Mucosa of descending colon (tissue), 3 donors: ENCODE measurements around the gene GSTM4. TPM values are rescaled to one million over a fixed set of nuclear protein-coding genes. Genes with fewer than 3 reads are reported as not detected.
"Not testable (repeated sequence)": the region's sequence is repeated elsewhere in the genome, so short reads cannot be mapped to it uniquely, and the experiment has no call there.

Experiments used
- ATAC-seq: fragments of 200-7000 bp; cut with Tn5 transposase; one replicate; pipeline ENCODE4 v1.9.1; 2020; ENCODE audit warnings: mild to moderate bottlenecking, moderate library complexity
- DNase-seq, 3 donors: peaks; one replicate each; pipeline ENCODE4 v3.0.0-alpha.2; 2020
- H3K36me3 ChIP-seq: fragments of 200-600 bp; one replicate; pipeline ENCODE4 v1.8.0; 2021; ENCODE audit warnings: low read depth, mild to moderate bottlenecking
- H3K4me1 ChIP-seq: fragments of 200-600 bp; one replicate; pipeline ENCODE4 v1.8.0; 2021; ENCODE audit warnings: low read depth, mild to moderate bottlenecking
- H3K4me3 ChIP-seq: fragments of 200-600 bp; one replicate; pipeline ENCODE4 v1.8.0; 2021; ENCODE audit warnings: mild to moderate bottlenecking
- H3K9me3 ChIP-seq: fragments of 200-600 bp; one replicate; pipeline ENCODE4 v1.8.0; 2021; ENCODE audit warnings: mild to moderate bottlenecking
- CTCF ChIP-seq: fragments of 200-600 bp; IDR thresholded peaks from one replicate; pipeline ENCODE4 v1.8.0; 2022; ENCODE audit warnings: antibody characterized with exemption, mild to moderate bottlenecking
- intact Hi-C, 2 donors: fragments of 100-400 bp; cut with DNase I in 1 of 2; cut with micrococcal nuclease in 1 of 2; formaldehyde crosslinking; loops; one replicate each; pipeline versions ENCODE4 v1.11.0 to v1.11.1; 2022; cut with DNase I, micrococcal nuclease
- total RNA-seq, 3 donors: library from RNA; stranded (reverse); fragmentation: NEBNext Ultra II Directional in 2 of 3; extraction: Animal tissue kit (Norgen Biotek cat#: 25700) in 2 of 3; gene quantifications; one replicate each; pipeline versions ENCODE4 v1.2.1 to v1.2.4, GENCODE V29; 2021 to 2023
- donor health status: DM: no; HTN: no; CAD: no; lungs with moderate emphysema.
- donor health status: DM: no; HTN: no; CAD: no.
- donor health status: DM: no; HTN: yes; CAD: no.

GSTM4 gene
- total RNA-seq, 3 donors from 2014 or later = 63.4 to 96.3 (median 74.2) TPM

- ATAC-seq (peak; percentile 14), DNase-seq (no peak)
- Histone ChIP-seq H3K4me3 (no peak overlapping the region), H3K4me1 (peaks cover 3% of the 10 kb centered on the region), H3K9me3 (no peaks in the 10 kb centered on the region), H3K36me3 (no peaks in the 10 kb centered on the region)
- intact Hi-C loops = no loop called here
- TF ChIP-seq CTCF = no peak
These were observed 12.3 kb downstream of the GSTM4 start for GRCh38 chr1:109668123-109668775.

DNA sequence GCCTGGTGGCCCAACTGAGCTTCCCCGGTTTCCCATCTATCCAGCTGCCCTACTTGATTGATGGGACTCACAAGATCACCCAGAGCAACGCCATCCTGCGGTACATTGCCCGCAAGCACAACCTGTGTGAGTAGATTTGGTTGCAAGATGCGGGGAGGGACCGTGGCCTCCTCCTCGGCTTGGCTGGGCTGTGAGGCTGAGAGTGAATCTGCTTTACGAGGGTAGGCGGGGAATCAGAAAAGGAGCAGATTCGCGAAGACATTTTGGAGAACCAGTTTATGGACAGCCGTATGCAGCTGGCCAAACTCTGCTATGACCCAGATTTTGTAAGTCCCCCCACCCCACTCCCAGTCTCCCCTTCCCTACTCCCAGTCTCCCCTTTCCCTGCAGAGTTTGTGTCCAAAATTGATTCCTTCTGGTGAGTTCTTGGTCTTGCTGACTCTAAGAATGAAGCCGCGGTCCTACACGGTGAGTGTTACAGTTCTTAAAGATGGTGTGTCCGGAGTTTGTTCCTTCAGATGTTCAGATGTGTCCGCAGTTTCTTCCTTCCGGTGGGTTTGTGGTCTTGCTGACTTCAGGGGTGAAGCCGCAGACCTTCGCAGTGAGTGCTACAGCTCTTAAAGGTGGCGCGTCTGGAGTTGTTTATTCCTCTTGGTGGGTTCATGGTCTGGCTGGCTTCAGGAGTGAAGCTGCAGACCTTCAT is 13.5 kb downstream of the GSTM4 start:
- Histone ChIP-seq H3K4me1 (peaks cover 3% of the 10 kb centered on the region), H3K36me3 (no peaks in the 10 kb centered on the region), H3K9me3 (no peaks in the 10 kb centered on the region), H3K4me3 (no peak overlapping the region)
- ATAC-seq = no peak
- TF ChIP-seq CTCF = no peak
- no peak for DNase-seq
- intact Hi-C loops = no loop called here

DNA sequence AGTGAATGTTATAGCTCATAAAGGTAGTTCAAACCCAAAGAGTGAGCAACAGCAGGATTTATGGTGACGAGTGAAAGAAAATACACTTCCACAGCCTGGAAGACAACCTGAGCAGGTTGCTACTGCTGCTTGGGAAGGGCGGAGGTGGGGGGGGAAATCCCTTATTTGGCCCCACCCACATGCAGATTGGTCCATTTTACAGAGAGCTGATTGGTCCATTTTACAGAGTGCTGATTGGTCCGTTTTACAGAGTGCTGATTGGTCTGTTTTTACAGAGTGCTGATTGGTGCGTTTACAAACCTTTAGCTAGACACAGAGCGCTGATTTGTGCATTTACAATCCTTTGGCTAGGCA is 14.0 kb downstream of the GSTM4 start:
- H3K4me3 ChIP-seq, H3K4me1 ChIP-seq, H3K9me3 ChIP-seq, intact Hi-C loops, DNase-seq, H3K36me3 ChIP-seq, ATAC-seq: not testable (repeated sequence)

DNA sequence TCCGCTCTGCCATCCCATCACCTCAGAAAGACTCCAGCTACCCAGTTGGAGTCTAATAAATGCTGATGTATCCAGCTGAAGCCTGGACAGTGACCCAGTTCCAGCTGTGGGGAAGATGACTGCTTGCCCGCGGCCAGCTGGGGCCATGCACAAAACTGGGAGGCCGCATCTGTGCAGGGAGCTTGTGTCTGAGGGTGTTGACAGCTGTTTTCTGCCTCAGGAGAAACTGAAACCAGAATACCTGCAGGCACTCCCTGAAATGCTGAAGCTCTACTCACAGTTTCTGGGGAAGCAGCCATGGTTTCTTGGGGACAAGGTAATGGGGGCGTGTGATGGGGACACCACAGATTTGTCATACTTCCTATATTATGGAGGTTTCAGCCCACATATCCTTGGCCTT is 15.2 kb downstream of the GSTM4 start:
- Histone ChIP-seq H3K9me3 (no peaks in the 10 kb centered on the region), H3K4me3 (no peak overlapping the region), H3K36me3 (no peaks in the 10 kb centered on the region), H3K4me1 (peaks cover 3% of the 10 kb centered on the region)
- DNase-seq (no peak), ATAC-seq (no peak)
- TF ChIP-seq CTCF = no peak
- intact Hi-C loops = no loop called here

DNA sequence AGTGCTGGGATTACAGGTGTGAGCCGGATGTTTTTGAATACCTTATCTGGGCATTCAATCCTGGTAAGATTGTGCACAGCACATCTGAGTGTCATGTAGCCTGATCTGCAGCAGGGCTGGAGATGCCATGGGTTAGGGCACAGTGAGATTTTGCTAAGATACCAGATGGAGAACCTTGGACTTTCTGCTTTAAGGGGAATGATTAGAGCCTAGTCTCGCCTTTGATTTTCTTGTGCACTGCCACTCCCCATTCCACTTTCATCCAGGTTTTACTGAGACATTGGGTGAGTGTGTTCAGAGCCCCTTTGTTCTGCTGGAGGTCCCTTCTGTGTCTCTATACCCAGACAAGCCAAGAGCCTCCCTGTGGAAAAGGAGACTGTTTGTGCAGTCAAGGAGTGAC is 18.0 kb downstream of the GSTM4 start:
- H3K4me3 ChIP-seq, H3K36me3 ChIP-seq, H3K9me3 ChIP-seq, DNase-seq, ATAC-seq, H3K4me1 ChIP-seq, intact Hi-C loops: not testable (repeated sequence)

DNA sequence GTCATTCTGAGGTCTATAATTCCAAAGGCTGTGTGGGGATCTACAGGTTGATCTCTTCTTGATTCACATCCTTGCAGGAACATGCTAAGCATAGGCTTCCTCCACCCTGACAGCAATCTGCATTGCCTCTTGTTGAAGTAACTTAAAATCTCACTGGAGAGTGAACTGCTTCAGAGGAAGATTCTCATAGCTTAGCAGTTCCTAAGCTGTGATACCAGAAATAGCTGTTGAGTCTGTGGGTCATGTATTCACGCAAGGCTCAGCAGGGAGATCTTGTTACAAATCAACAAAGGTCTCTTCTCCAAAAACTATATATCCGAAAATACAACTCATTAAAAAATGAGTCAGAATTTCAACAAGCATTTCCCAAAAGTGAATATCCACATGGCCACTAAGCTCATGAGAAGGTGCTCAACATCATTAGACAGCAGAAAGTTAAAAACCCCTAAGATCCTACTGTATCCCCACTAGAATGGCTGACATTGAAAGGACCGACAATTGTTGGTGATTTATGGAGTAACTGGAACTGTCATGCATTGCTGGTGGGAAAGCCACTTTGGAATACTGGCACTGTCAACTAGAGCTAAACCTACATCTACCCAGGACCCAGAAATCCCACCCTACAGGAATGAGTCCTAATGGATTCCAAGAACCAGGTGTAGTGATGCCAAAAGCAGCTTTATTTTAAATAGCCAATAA is 20.9 kb downstream of the GSTM4 start:
- H3K4me3 ChIP-seq, H3K9me3 ChIP-seq, ATAC-seq: not testable (repeated sequence)

GRCh38 chr1:109677459-109677858 is 21.6 kb downstream of the GSTM4 start:
- intact Hi-C loops = no loop called here
- DNase-seq (no peak), ATAC-seq (no peak)
- H3K36me3 ChIP-seq = no peaks in the 10 kb centered on the region
- H3K4me1 ChIP-seq = no peaks in the 10 kb centered on the region
- no peaks in the 10 kb centered on the region for H3K9me3 ChIP-seq
- TF ChIP-seq CTCF = no peak
- no peak overlapping the region for H3K4me3 ChIP-seq

More for the DNA sequence above, 20.9 kb downstream of the GSTM4 start:
- H3K4me1 ChIP-seq, H3K36me3 ChIP-seq, DNase-seq, intact Hi-C loops: not testable (repeated sequence)

DNA sequence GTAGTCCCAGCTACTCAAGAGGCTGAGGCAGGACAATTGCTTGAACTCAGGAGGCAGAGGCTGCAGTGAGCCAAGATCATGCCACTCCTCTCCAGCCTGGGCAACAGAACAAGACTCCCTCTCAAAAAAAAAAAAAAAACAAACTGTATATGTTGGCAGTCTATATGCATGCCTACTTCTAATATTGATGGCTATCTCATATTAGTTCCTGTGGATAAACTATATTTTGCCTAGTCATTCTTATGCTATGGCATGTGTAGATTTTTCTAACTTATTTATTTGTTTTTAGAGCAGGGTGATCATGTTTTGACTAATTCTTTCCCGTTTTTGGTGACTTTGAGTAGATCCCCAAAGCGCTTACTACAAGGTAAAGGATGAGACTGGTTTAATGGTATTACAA is 22.7 kb downstream of the GSTM4 start:
- H3K4me1 ChIP-seq = not testable (repeated sequence)

GRCh38 chr1:109684777-109685176 is 28.9 kb downstream of the GSTM4 start:
- H3K36me3 ChIP-seq, H3K4me1 ChIP-seq, H3K4me3 ChIP-seq, DNase-seq, intact Hi-C loops, ATAC-seq, H3K9me3 ChIP-seq: not testable (repeated sequence)

More for the DNA sequence above, 22.7 kb downstream of the GSTM4 start:
- ATAC-seq, DNase-seq, intact Hi-C loops, H3K4me3 ChIP-seq, H3K36me3 ChIP-seq, H3K9me3 ChIP-seq: not testable (repeated sequence)

- ATAC-seq = peak; percentile 39
- H3K36me3 ChIP-seq, intact Hi-C loops, H3K9me3 ChIP-seq, H3K4me3 ChIP-seq, H3K4me1 ChIP-seq: not testable (repeated sequence)
- peak in 1 of 3 donors; percentile 31 for DNase-seq
These were observed 29.5 kb downstream of the GSTM4 start for GRCh38 chr1:109685399-109685798.
